22Rv1 (cell line): Measurements from ENCODE around the gene RPS6KA6.

Experiments used
- CTCF ChIP-seq: fragments of 450-650 bp; IDR thresholded peaks from 2 replicates; pipeline ENCODE4 v1.5.1; 2017; ENCODE audit warnings: mild to moderate bottlenecking
- ZFX ChIP-seq: fragments of 450-650 bp; IDR thresholded peaks from 2 replicates; pipeline ENCODE4 v1.6.1; 2017; ENCODE audit warnings: antibody characterized with exemption, borderline replicate concordance

- TF ChIP-seq CTCF = no peak
- no peak for TF ChIP-seq ZFX
Measured at GRCh38 chrX:84188320-84188834, 378 bp upstream of the RPS6KA6 start.
